ENCODE data around the gene RANBP1.

The RANBP1 gene

GRCh38 chr22:20139391-20140106, 23.6 kb downstream of the RANBP1 start:
- Histone ChIP-seq H3K36me3 (ENCODE audit: control insufficient read depth, insufficient read depth, low read length) (no peaks in the 10 kb centered on the region), H3K9me3 (ENCODE audit: control insufficient read depth, low read length) (no peaks in the 10 kb centered on the region), H3K27ac (no peak overlapping the region), H2AFZ (no peak overlapping the region), H3K27me3 (ENCODE audit: control insufficient read depth, insufficient read depth, low read length) (no peaks in the 10 kb centered on the region), H3K4me3 (ENCODE audit: low read depth, low read length) (no peak overlapping the region), H3K9ac (no peak overlapping the region), H3K4me2 (ENCODE audit: low read length) (no peak overlapping the region), H3K79me2 (no peaks in the 10 kb centered on the region), H3K4me1 (no peaks in the 10 kb centered on the region)
- TF ChIP-seq, protein P1, sequence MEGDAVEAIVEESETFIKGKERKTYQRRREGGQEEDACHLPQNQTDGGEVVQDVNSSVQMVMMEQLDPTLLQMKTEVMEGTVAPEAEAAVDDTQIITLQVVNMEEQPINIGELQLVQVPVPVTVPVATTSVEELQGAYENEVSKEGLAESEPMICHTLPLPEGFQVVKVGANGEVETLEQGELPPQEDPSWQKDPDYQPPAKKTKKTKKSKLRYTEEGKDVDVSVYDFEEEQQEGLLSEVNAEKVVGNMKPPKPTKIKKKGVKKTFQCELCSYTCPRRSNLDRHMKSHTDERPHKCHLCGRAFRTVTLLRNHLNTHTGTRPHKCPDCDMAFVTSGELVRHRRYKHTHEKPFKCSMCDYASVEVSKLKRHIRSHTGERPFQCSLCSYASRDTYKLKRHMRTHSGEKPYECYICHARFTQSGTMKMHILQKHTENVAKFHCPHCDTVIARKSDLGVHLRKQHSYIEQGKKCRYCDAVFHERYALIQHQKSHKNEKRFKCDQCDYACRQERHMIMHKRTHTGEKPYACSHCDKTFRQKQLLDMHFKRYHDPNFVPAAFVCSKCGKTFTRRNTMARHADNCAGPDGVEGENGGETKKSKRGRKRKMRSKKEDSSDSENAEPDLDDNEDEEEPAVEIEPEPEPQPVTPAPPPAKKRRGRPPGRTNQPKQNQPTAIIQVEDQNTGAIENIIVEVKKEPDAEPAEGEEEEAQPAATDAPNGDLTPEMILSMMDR (IDR thresholded peaks at IDR 0.05) = no peak

GRCh38 chr22:20140107-20140445, 24.2 kb downstream of the RANBP1 start:
- no peak overlapping the region for H3K4me2 ChIP-seq (ENCODE audit: low read length)
- H3K27me3 ChIP-seq (ENCODE audit: control insufficient read depth, insufficient read depth, low read length) = no peaks in the 10 kb centered on the region
- no peak overlapping the region for H3K27ac ChIP-seq
- no peak overlapping the region for H3K9ac ChIP-seq
- TF ChIP-seq, protein P1 (IDR thresholded peaks at IDR 0.05) = no peak
- no peaks in the 10 kb centered on the region for H3K79me2 ChIP-seq
- no peaks in the 10 kb centered on the region for H3K36me3 ChIP-seq (ENCODE audit: control insufficient read depth, insufficient read depth, low read length)
- no peaks in the 10 kb centered on the region for H3K9me3 ChIP-seq (ENCODE audit: control insufficient read depth, low read length)
- no peak overlapping the region for H2AFZ ChIP-seq
- no peaks in the 10 kb centered on the region for H3K4me1 ChIP-seq
- no peak overlapping the region for H3K4me3 ChIP-seq (ENCODE audit: low read depth, low read length)

DNA sequence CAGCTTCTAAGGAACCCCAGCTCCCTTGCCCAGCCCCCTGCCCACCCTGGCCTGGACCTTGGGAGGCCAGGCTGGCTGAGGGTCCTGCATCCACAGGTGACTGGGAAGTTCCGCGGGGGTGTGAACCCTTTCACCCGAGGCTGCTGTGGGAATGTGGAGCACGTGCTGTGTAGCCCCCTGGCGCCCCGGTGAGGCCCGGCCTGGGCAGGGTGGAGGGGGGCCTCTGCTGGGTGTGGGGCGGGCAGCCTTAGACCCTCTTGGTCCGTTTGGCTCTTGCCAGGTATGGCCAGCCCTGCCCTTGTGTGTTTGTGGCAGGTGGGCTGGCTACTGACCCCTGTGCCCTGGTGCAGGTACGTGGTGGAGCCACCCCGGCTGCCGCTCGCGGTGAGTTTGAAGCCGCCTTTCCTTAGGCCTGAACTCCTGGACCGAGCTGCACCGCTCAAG, 24.6 kb downstream of the RANBP1 start:
- H3K36me3 ChIP-seq (ENCODE audit: control insufficient read depth, insufficient read depth, low read length) = no peaks in the 10 kb centered on the region
- no peak overlapping the region for H3K9ac ChIP-seq
- H3K79me2 ChIP-seq = no peaks in the 10 kb centered on the region
- no peak overlapping the region for H2AFZ ChIP-seq
- H3K27ac ChIP-seq = no peak overlapping the region
- TF ChIP-seq, protein P1 (IDR thresholded peaks at IDR 0.05) = no peak
- no peaks in the 10 kb centered on the region for H3K27me3 ChIP-seq (ENCODE audit: control insufficient read depth, insufficient read depth, low read length)
- H3K4me1 ChIP-seq = no peaks in the 10 kb centered on the region
- no peak overlapping the region for H3K4me2 ChIP-seq (ENCODE audit: low read length)
- no peaks in the 10 kb centered on the region for H3K9me3 ChIP-seq (ENCODE audit: control insufficient read depth, low read length)
- no peak overlapping the region for H3K4me3 ChIP-seq (ENCODE audit: low read depth, low read length)

GRCh38 chr22:20141186-20142077, 25.5 kb downstream of the RANBP1 start:
- Histone ChIP-seq H3K27ac (no peak overlapping the region), H3K4me1 (no peaks in the 10 kb centered on the region), H3K36me3 (ENCODE audit: control insufficient read depth, insufficient read depth, low read length) (no peaks in the 10 kb centered on the region), H3K4me3 (ENCODE audit: low read depth, low read length) (no peak overlapping the region), H3K79me2 (no peaks in the 10 kb centered on the region), H3K4me2 (ENCODE audit: low read length) (no peak overlapping the region), H3K9ac (no peak overlapping the region), H3K27me3 (ENCODE audit: control insufficient read depth, insufficient read depth, low read length) (no peaks in the 10 kb centered on the region), H3K9me3 (ENCODE audit: control insufficient read depth, low read length) (no peaks in the 10 kb centered on the region), H2AFZ (no peak overlapping the region)
- TF ChIP-seq, protein P1 (IDR thresholded peaks at IDR 0.05) = no peak

Data from parathyroid adenoma (tissue), 2 donors.